HG03442 (cell line): ENCODE results near the gene USP16.
A peak's percentile ranks its signal among the peaks of the same experiment; 100 is the strongest.
"Not testable (repeated sequence)": the region's sequence is repeated elsewhere in the genome, so short reads cannot be mapped to it uniquely, and the experiment has no call there.

ENCODE experiments used
- ATAC-seq: cut with Tn5 transposase; IDR thresholded peaks from one replicate; pipeline ENCODE4 v1.9.1; 2021; ENCODE audit warnings: mild to moderate bottlenecking, moderate library complexity; ENCODE audit not compliant: unreplicated experiment

USP16 gene

DNA sequence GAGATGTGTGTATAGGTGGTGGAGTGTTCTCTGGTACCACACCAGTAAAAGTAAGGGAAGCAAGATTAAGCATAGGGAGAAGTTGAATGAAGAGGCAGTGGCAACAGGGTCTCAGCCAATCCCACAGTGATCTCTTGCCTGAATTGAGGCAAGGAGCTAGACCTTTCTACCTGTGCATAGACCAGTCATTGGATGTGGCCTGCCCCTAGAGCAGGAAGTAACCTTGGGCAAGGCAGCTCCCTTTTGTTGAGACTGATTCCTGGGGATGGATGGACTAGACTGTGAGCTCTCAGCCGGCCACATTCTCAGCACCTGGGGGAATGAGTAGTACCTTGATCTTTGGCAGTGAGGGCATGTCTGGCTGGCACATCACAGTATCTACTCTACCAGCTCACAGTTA lies 6.4 kb downstream of the USP16 start:
- ATAC-seq = no peak

DNA sequence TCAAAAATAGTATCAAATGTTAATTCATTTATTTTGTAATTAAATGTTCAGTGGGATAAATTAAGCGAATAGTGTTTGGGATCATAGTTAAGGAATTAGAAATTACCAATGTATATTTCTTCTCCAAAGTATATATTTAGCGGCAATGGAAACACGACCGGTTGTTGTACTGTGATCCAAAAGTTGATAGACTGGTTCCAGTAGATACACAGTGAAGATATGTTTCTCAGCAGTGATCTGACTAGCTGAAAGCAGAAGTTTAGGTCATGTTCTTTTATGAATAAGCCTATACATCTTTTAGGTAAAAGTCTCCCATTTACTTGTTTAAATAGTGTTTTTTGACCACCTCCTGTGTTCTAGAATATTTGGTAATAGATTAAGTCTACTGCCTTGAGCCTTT lies 8.8 kb downstream of the USP16 start:
- no peak for ATAC-seq

DNA sequence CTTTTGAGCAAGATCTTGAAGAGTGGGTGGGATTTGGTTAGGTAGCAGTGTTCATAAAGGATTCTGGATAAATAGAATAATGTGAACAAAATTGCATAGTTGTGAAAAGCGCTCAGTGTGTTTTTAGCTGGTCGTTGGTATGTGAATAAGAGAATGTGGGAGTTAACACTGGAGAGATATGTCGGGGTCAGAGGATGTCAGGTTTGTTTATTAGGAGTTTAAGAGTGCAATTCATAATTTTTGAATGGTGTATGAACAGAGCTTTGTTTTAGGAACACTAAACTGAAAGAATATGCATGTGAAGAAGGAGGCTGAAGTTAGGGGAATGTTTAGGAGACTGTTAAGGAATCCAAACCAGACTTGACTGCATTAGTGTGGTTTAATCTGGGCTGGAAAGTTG lies 9.4 kb downstream of the USP16 start:
- no peak for ATAC-seq

DNA sequence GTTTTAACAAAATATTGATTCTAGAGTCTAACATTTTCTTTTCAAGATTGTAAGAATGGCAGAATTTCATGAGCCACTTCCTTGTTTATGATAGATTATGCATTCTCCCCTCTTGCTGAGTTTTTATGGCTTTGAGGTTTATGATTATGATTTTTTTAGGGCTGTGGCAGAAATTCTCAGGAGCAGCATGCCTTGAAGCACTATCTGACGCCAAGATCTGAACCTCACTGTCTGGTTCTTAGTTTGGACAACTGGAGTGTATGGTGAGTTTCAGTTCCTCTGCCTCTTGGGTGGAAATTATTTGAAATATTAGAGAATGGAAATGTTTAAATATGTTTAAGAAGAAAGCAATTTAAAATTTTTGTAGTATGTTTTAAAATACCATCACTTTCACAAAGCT lies 10.2 kb downstream of the USP16 start:
- no peak for ATAC-seq

DNA sequence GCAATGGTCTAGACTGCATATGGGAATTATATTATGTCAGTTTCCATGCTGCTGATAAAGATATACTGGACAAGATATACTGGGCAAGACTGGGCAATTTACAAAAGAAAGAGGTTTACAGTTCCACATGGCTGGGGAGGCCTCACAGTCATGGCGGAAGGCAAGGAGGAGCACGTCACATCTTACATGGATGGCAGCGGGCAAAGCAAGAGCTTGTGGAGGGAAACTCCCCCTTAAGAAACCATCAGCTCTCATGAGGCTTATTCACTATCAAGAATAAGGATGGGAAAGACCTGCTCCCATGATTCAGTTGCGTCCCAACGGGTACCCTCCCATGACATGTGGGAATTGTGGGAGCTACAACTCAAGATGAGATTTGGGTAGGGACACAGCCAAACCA lies 27.8 kb downstream of the USP16 start:
- no peak for ATAC-seq

DNA sequence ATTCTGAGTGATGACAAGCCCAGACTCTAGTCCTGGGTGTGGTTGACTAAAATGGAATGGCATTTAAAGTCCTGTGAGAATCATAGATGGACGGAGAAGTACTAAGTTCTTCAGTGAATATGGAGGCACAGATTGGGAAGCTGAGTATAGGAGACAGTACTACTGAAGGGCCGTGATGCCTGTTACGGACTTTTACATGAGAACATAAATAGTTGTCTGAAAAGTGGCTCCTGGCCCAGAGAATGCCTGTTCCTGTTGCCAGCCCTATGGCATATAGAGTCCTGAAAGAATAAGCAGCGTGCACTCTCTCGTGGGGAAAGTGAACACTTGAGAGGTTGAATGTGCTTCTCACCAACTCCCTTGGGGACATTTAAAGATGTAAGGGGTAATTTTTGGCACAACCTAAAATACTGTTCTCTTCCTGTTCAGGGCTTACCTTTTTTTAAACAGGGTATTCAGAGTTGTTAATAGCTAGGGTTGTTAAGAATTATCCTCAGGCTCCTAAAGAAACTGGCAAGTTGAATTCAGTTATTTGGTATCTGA lies 28.6 kb downstream of the USP16 start:
- no peak for ATAC-seq

DNA sequence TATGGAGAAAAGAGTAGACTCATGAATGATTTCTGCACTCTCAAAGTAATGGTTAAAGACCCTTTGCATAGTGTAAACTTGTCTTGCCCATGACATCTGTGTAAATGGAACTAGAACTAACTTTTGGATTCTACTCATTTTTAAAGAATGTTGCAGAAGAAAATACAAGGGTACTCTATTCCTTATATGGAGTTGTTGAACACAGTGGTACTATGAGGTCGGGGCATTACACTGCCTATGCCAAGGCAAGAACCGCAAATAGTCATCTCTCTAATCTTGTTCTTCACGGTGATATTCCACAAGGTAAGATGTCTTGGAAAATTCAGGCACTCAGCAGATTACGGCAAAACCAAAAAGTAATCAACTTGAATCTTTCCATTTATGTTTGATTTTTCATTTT lies 29.2 kb downstream of the USP16 start:
- no peak for ATAC-seq

DNA sequence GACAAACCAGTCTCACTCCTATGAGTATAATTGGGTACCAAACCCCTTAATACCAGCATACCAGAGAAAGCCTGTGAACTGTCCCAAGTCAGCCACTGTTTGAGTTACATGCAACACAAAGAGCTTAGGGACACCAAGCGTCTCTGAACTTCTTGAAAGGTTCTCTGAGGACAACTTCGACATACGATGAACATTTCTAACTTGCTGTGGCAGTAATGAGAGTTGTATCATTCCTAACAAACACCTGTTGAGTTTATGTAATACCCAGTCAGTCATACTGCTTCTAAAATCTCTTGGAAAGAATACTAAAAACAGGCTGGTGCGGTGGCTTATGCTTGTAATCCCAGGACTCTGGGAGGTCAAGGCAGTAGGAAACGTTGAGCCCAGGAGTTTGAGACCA lies 30.6 kb downstream of the USP16 start:
- no peak for ATAC-seq

DNA sequence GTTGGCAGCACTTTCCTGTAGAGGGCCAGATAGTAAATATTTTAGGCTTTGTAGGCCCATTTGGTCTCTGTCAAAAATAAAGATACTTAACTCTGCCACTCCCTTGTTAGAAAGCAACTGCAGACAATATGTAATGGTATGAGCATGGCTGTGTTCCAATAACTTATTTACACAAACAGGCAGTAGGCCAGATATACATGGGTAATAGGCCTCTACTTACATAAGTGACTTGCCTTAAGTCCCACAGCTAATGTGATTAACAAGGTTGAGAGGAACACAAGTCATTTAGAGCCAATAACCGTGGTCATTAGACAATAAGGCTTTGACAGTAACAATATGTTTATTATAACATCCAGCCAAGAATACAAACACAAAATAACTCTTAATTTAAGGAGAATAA lies 31.5 kb downstream of the USP16 start:
- ATAC-seq = no peak

DNA sequence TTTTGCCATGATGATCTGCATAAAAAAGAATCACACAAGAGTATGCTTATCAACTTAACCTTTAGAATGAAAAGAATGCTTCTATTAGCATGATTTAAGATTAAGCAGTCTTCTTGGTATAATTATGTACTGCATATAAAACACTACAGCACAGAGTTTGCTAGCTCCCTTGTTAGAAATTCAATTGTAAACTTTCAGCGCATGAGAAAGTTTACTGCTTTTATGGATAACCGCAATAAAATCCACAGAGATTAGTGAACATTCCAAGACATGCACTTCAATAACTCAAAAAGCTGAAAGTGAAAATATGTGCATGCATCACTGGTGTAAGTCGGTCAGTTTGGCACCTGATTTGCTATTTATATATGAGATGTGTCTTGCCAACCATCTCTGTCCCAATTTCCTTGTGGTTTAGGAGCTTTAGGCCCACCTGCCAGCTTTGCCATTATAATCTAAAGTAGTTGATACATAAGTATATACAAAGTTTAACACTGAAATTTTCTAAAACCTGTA lies 32.1 kb downstream of the USP16 start:
- no peak for ATAC-seq

DNA sequence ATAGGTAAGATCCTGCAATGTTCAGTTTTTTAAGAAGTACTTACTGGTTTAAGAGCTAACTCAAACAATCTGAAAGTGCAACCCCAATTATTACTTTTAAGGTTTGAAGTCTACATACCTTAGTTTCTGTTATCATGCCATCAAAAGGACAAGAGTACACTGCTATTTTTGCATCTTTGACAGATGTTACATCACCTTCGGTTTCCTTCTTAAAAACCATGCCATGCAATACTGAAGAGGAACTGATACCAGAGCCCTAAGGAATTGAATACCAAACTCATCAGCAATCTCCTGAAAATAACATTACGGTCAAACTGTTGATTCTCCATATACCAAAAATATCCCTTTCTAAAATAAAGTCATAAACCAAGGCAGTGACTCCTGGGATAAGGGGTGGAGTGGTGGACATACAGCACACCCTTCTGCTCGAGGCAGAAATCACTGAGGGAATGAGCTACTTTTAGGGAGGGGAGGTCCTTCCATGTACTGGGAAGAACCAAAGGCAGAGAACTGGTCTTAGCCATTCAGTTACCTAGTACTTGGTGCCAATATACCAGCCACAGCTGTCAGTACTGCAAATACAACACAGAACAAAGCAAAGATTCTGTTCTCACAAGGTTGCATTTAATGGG lies 40.5 kb downstream of the USP16 start:
- ATAC-seq = peak; percentile 94

DNA sequence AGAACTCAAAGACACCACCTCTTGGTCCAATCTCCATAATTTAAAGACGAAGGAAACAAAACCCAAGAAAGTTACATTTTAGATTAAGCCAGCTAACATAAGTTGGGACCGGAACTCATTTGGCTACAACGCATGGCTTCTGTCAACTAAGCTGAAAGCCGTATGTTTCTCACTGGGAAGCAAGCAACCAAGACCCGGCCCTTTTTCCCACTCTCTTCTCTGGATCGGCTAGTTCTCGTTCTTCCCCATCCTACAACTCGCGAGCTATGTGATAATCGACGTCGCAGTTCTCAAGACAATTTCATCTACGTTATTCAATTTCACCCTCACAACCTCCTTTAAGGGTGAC lies 48.4 kb downstream of the USP16 start:
- ATAC-seq = no peak

DNA sequence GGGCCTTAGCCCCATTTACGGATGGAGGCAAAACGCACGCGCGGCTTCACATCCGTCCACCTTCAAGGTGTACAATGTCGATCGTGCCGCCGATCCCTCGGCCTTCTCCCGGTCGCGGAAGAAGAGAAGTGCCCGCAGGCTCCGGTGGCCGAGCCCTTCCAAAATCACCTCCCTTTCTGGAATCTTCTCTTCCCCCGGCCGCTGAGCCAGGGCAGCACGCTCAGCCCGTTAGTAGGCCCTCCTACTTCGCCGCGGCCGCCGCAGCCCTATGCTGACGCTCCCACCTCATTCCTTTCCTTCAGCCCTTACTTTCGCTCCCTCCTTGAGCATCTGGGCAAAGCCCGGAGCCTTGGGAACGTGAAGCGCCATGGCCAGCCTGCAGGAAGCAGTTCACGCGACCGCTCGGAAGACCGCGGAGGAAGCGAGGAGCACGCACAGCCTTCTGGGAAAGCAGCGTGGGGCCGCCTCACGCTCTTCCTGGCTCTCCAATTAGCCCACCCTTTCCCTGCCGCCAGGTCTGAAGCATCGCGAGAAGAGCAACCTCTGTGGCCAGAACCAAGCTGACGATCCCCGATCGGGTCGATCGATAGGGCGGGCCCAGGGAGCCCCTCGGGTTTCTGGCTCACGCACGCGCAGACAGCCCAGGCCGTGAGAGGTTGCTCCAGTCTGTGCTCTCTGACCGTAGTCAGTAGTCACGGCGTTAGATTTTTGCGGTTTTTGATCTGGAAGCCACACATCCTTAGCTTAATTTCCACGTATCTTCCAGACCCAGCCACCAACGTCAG lies 48.9 kb downstream of the USP16 start, which contains the start of gene CCT8:
Gene CCT8 (minus strand): TSS at position 427 of the 785 bp plus-strand sequence. CDS start 58 bp downstream, at position 369.
- ATAC-seq = peak; percentile 83

DNA sequence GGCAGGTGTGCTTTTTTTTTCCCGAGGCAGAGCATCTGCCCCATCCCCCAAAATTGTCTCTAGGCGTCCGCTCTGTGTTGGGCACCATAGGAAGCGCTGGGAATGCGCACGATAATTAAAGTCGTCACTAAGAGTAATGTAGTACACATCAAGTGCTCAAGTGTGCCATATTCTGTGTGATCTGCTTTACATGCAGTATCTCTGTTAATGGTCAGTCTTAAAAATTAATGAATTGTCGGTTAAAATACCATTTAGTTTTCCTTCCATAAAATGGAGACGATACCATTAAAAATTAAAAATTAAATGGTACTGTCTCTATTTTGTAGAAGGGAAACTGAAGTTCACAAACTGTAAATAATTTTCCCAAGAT lies 49.5 kb downstream of the USP16 start:
- peak; percentile 16 for ATAC-seq

DNA sequence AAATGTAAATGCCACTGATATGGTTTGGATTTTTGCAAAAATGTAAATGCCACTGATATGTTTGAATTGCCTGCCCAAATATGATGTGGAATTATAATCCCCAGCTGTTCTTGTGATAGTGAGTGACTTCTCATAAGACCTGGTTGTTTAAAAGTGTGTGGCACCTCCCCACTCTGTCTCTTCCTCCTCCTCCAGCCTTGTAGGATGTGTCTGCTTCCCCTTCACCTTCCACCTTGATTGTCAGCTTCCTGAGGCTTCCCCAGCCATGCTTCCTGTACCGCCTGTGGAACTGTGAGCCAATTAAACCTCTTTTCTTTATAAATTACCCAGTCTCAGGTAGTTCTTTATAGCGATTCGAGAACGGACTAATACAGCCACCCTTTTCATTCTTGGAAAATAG lies 50.3 kb downstream of the USP16 start:
- no peak for ATAC-seq

DNA sequence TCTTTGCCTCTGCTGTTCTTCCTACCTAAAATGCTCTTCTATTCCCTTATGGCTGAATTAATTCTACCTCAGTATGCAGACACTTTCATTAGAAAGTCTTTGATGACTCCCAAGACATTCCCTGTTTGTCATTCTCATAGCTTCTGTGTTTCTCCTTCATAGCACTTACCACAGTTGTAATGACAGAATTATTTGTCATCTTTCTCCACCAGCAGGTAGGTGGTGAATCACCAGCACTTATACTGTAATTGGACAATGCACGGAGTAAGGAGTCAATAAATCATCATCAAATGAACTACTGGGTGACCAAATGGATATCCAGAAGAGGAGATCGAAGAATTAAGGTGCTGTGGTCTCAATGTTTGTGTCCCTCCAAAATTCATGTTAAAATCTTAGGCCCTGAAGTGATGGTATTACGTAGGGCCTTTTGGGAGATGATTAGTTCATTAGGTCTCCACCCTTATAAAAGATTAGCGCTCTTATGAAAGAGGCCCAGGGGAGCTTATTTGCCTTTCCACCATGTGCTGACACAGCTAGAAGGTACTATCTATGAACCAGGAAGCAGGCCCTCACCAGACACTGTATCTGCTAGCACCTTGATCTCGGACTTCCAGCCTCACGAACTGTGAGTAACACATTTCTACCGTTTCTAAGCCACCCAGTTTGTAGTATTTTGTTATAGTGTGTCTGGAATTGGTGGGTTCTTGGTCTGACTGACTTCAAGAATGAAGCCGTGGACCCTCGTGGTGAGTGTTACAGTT lies 51.4 kb downstream of the USP16 start:
- no peak for ATAC-seq

DNA sequence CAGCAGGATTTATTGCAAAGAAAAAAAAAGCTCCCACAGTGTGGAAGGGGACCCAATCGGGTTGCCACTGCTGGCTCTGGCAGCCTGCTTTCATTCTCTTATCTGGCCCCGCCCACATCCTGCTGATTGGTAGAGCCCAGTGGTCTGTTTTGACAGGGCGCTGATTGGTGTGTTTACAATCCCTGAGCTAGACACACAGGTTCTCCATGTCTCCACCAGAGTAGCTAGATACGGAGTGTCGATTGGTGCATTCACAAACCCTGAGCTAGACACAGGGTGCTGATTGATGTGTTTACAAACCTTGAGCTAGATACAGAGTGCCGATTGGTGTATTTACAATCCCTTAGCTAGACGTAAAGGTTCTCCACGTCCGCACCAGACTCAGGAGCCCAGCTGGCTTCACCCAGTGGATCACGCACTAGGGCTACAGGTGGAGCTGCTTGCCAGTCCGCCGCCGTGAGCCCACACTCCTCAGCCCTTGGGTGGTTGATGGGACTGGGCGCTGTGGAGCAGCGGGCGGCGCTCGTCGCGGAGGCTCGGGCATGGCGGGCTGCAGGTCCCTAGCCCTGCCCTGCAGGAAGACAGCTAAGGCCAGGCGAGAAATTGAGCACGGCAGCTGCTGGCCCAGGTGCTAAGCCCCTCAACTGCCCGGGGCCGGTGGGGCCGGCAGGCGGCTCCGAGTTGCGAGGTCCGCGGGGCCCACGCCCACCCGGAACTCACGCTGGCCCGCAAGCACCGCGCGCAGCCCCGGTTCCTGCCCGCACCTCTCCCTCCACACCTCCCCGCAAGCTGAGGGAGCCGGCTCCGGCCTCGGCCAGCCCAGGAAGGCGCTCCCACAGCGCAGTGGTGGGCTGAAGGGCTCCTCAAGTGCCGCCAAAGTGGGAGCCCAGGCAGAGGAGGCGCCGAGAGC lies 52.5 kb downstream of the USP16 start:
- ATAC-seq = not testable (repeated sequence)

DNA sequence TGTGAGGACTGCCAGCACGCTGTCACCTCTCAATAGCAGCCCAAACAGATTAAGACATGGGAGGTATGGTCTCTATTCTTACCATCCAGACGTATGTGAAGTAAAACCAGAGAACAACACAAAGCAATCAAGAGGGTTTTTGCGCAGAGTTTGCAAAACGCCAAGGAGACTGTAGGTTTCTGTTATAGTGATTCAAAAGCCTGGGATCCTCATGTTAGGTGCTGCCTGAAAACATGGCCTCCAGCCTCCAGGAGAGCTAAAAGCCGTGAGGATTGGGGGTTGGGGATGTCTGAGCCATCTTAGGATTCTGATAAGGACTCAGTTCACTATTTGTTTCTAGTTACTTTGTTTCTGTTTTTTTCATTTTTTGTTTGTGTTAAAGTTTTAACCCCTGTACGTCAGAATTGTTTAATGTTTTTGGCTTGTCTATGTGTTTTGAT lies 53.2 kb downstream of the USP16 start:
- no peak for ATAC-seq

DNA sequence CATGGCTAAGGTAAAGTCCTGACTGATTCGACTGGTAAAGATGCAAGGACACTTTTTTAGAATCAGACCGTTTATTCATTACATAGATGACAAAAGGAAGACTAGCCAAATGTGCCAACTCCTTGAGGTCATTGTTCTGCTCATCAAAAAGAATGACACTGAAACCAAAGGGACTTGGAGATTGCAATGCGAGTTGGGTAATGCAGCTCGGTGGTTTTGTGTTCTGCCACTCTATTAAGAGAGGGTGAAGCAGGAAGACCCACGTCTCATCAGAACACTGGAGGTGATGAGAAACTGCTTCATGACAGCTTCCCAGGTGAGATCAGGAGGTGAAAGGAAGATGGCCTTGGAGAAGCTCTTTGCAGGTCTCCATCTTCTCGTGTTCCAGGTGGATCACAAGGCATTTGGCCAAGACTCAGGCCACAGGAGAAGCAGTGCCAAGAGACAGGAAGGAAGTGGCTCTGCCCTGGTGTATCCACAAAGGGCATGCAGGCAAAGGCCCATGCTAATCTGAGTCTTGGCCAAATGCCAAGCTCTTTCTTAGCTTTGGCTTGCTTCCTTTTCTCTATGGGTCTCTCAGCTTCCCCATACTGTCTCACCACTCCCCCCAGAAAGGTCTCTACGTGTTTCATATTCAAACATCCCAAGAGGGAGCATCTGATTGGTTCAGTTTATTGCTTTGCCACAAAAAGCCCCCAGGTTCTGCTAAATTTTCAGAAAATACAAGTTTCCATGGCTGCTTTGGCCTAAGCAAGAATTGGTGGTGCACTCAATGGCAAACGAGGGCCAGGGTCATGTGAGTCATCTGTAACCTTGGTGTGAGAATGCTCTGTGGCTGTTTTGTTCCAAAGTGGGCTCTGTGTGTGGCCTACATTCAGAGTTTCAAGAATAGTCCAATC lies 54.6 kb downstream of the USP16 start:
- ATAC-seq = peak; percentile 56
